IMR-90 (cell line): ENCODE data around the gene TRPV3. TPM values are rescaled to one million over a fixed set of nuclear protein-coding genes. Genes with fewer than 3 reads are reported as not detected.

Source experiments
- ATAC-seq: fragments of 200-7000 bp; cut with Tn5 transposase; 2 replicates; pipeline ENCODE4 v1.9.1; 2020; ENCODE audit warnings: low read depth, mild to moderate bottlenecking, moderate library complexity
- BruUV-seq: library from RNA; stranded (reverse); fragments of 400-500 nt; replicated peaks from 2 replicates; lab custom pipeline; 2021; lab: Mats Ljungman, UMichigan
- CTCF ChIA-PET: fragments of 300-600 bp; formaldehyde crosslinking; extraction: SDS; loops from one replicate; lab custom pipeline; 2021; ENCODE audit warnings: antibody characterized with exemption; lab: Yijun Ruan, JAX
- POLR2A ChIA-PET: fragments of 300-600 bp; sonication (Branson Sonifier 250); formaldehyde crosslinking; loops from one replicate; lab custom pipeline; 2022; ENCODE audit warnings: antibody characterized with exemption; ENCODE audit not compliant: unreplicated experiment; lab: Charles Lee
- DNase-seq: peaks from one replicate; pipeline ENCODE4 v3.0.0; 2013
- H2AFZ ChIP-seq: replicated peaks from 2 replicates; pipeline ENCODE3; 2013; ENCODE audit warnings: low read length, mild to moderate bottlenecking; ENCODE audit not compliant: poor library complexity
- H2AK5ac ChIP-seq: 2 replicates; pipeline ENCODE4 v1.6.1; 2013; ENCODE audit warnings: low read depth, low read length, inconsistent platforms
- H2AK9ac ChIP-seq: replicated peaks from 2 replicates; pipeline ENCODE3; 2013; ENCODE audit warnings: mild to moderate bottlenecking, low read depth, low read length, moderate library complexity; ENCODE audit not compliant: poor library complexity
- H2BK120ac ChIP-seq: 2 replicates; pipeline ENCODE4 v1.6.1; 2013; ENCODE audit warnings: low read depth, low read length, inconsistent platforms
- H2BK15ac ChIP-seq: 3 replicates; pipeline ENCODE4 v1.6.1; 2013; ENCODE audit warnings: low read depth, low read length, inconsistent platforms
- H2BK20ac ChIP-seq: 2 replicates; pipeline ENCODE4 v1.6.1; 2013; ENCODE audit warnings: low read depth, mild to moderate bottlenecking, inconsistent platforms, low read length, moderate library complexity
- H2BK5ac ChIP-seq: 2 replicates; pipeline ENCODE4 v1.6.1; 2013; ENCODE audit warnings: mild to moderate bottlenecking, low read depth, low read length, inconsistent platforms; ENCODE audit not compliant: poor library complexity, severe bottlenecking
- H3K14ac ChIP-seq: replicated peaks from 2 replicates; pipeline ENCODE4 v1.6.1; 2013; ENCODE audit warnings: low read depth, low read length, inconsistent platforms
- H3K18ac ChIP-seq: 2 replicates; pipeline ENCODE4 v1.6.1; 2013; ENCODE audit warnings: low read depth, low read length, control low read depth
- H3K23ac ChIP-seq: 2 replicates; pipeline ENCODE4 v1.6.1; 2013; ENCODE audit warnings: low read depth, low read length, inconsistent platforms
- H3K27ac ChIP-seq: 2 replicates; pipeline ENCODE4 v1.5.1; 2013; ENCODE audit warnings: mild to moderate bottlenecking, control low read depth, low read length; ENCODE audit not compliant: insufficient read depth
- H3K27me3 ChIP-seq: 2 replicates; pipeline ENCODE4 v1.6.1; 2013; ENCODE audit warnings: low read length; ENCODE audit not compliant: control insufficient read depth, insufficient read depth
- H3K36me3 ChIP-seq: 2 replicates; pipeline ENCODE4 v1.6.1; 2013; ENCODE audit warnings: low read length, mixed read lengths; ENCODE audit not compliant: control insufficient read depth, insufficient read depth
- H3K4ac ChIP-seq: 2 replicates; pipeline ENCODE4 v1.6.1; 2013; ENCODE audit warnings: low read depth, low read length, inconsistent platforms
- H3K4me1 ChIP-seq: 2 replicates; pipeline ENCODE4 v1.6.1; 2013; ENCODE audit warnings: low read length, mixed read lengths; ENCODE audit not compliant: control insufficient read depth, insufficient read depth
- H3K4me2 ChIP-seq: 2 replicates; pipeline ENCODE4 v1.6.1; 2013; ENCODE audit warnings: low read depth, mild to moderate bottlenecking, control low read depth, low read length, moderate library complexity
- H3K4me3 ChIP-seq: 2 replicates; pipeline ENCODE4 v1.5.1; 2013; ENCODE audit warnings: low read depth, mild to moderate bottlenecking, control low read depth, low read length, moderate library complexity; ENCODE audit not compliant: insufficient read depth
- H3K56ac ChIP-seq: 2 replicates; pipeline ENCODE4 v1.6.1; 2013; ENCODE audit warnings: low read length, inconsistent platforms; ENCODE audit not compliant: insufficient read depth; ENCODE audit errors: extremely low read depth
- H3K79me1 ChIP-seq, 2 experiments: 2 replicates each; pipeline ENCODE4 v1.6.1; 2013; ENCODE audit warnings: low read length in 2 of 2, inconsistent platforms in 1 of 2, low read depth in 1 of 2
- H3K9ac ChIP-seq: 2 replicates; pipeline ENCODE4 v1.6.1; 2013; ENCODE audit warnings: low read depth, low read length, control low read depth
- H3K9me1 ChIP-seq: 2 replicates; pipeline ENCODE4 v1.6.1; 2013; ENCODE audit warnings: low read length, inconsistent platforms; ENCODE audit not compliant: insufficient read depth
- H3K9me3 ChIP-seq: 2 replicates; pipeline ENCODE4 v1.6.1; 2013; ENCODE audit warnings: low read length; ENCODE audit not compliant: control insufficient read depth, insufficient read depth
- H4K20me1 ChIP-seq: 2 replicates; pipeline ENCODE4 v1.6.1; 2013; ENCODE audit warnings: low read length, inconsistent platforms; ENCODE audit not compliant: insufficient read depth
- H4K5ac ChIP-seq: 2 replicates; pipeline ENCODE4 v1.6.1; 2013; ENCODE audit warnings: mild to moderate bottlenecking, low read depth, low read length, control low read depth
- H4K8ac ChIP-seq, 2 experiments: 2 replicates each; pipeline ENCODE4 v1.6.1; 2013; ENCODE audit warnings: low read depth in 2 of 2, low read length in 2 of 2, control low read depth in 1 of 2, inconsistent platforms in 1 of 2
- H4K91ac ChIP-seq: 2 replicates; pipeline ENCODE4 v1.6.1; 2013; ENCODE audit warnings: low read depth, low read length, inconsistent platforms; ENCODE audit not compliant: insufficient read depth
- MAFK ChIP-seq: IDR thresholded peaks from 2 replicates; pipeline ENCODE4 v1.6.1; 2012; ENCODE audit warnings: low read depth, low read length, improper control_type of control experiment
- MAZ ChIP-seq: IDR thresholded peaks from 2 replicates; pipeline ENCODE4 v1.6.1; 2012; ENCODE audit warnings: low read depth, mild to moderate bottlenecking, low read length, improper control_type of control experiment, moderate library complexity, borderline replicate concordance
- WGBS, 2 experiments: methylation state at CpG; one replicate each; pipeline versions ENCODE4 v1.1.5 to v1.1.7; 2013; ENCODE audit warnings: missing lambda C conversion rate in 2 of 2; ENCODE audit not compliant: insufficient read length in 1 of 2; ENCODE audit errors: extremely low coverage in 2 of 2; 5-methylcytosine and 5-hydroxymethylcytosine counted together
- dilution Hi-C: fragments of 300-500 bp; cut with HindIII; formaldehyde crosslinking; loops from one replicate; pipeline ENCODE4 v1.14.3; 2018; ENCODE audit warnings: low sequenced_read_pairs; ENCODE audit not compliant: unreplicated experiment
- in situ Hi-C: fragments of 300-500 bp; cut with MboI; formaldehyde crosslinking; loops from 3 replicates; pipeline ENCODE4 v1.14.3; 2019; ENCODE audit warnings: low sequenced_read_pairs, inconsistent platforms, mixed read lengths
- intact Hi-C: fragments of 100-400 bp; cut with micrococcal nuclease; formaldehyde crosslinking; loops from 2 replicates; pipeline ENCODE4 v1.10.0; 2022
- polyA plus RNA-seq, 3 experiments: library from polyadenylated mRNA; depleted of rRNA; stranded (reverse); fragments of >200 nt; gene quantifications; 2 replicates each; pipeline ENCODE4 v1.2.3, GENCODE V29; 2012; ENCODE audit warnings: low replicate concordance in 1 of 3
- total RNA-seq: library from RNA; depleted of rRNA; stranded (reverse); fragments of >200 nt; gene quantifications from 2 replicates; pipeline ENCODE4 v1.2.3, GENCODE V29; 2012

The TRPV3 gene
- total and polyA plus RNA-seq, 2 of the 4 experiments (the other 2 are of a cell fraction), result 0.18 to 0.26 TPM

DNA sequence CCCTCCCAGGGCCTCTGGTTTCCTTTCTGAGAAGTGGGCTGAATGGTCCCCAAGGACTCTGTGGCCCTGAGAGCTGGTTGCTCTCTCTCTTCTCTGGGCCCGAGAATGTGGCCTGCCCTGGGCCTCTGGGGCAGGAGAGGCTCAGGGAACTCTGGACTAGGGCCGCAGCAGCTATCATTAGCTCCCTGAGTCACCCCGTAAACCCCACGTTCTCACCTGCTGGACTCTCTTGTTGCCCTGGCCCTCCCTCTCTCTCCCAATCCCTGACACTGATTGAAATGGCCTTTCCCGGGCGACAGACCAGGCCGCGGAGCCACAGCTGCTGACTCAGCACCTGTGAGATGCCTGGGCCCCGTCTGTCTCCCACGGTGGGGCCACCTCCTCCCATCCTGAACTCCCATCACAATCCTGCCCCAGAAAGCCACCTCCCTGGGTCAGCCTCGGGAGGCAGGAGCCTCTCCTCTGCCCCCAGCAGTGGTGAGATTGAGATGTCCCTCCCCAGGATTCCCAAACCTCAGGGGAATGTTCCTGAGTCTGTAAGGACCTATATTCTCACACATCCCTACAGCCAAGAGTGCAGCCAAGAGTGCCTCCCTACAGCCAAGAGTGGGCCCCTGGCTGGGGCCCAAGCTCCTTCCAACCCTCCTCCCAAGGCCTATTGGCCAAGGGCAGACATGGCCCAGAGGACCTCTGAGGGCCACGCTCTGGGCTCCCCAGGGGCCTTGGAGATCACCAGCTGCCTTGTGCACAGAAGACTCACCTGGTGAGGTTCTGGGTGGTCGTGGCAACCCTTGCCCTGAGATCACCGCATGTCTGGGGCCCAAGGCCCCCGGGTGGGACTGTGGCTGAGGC, 470 bp downstream of the TRPV3 start:
- BruUV-seq, result no TSS peak
- Histone ChIP-seq H4K8ac (no peak overlapping the region), H3K4ac (no peak overlapping the region), H3K27ac (no peak overlapping the region), H2BK15ac (no peak overlapping the region), H3K9ac (no peak overlapping the region), H4K20me1 (no peaks in the 10 kb centered on the region), H3K9me3 (no peaks in the 10 kb centered on the region), H3K23ac (no peak overlapping the region), H4K91ac (no peak overlapping the region), H2AK5ac (no peak overlapping the region), H2BK120ac (no peak overlapping the region), H2BK20ac (no peak overlapping the region), H4K5ac (no peak overlapping the region), H3K9me1 (peaks cover 5% of the 10 kb centered on the region; the same call in 1 of the 2 replicates), H3K36me3 (no peaks in the 10 kb centered on the region), H3K4me2 (no peak overlapping the region), H3K27me3 (peaks cover 2% of the 10 kb centered on the region; the same call in 1 of the 2 replicates), H2BK5ac (no peak overlapping the region), H3K14ac (no peak overlapping the region), H3K4me3 (no peak overlapping the region), H3K4me1 (peaks cover 7% of the 10 kb centered on the region), H3K79me1 (no peaks in the 10 kb centered on the region), H3K18ac (no peak overlapping the region), H2AFZ (no peak overlapping the region), H2AK9ac (peak overlapping the region; percentile 19), H3K56ac (no peak overlapping the region)
- in situ Hi-C loops (no loop called here), intact Hi-C loops (no loop called here), dilution Hi-C loops (no loop called here)
- no CpG with 5 or more reads among the region's 15 CpGs for WGBS, 2 experiments
- ChIA-PET CTCF (no interaction called here), POLR2A (no interaction called here)
- no peak for ATAC-seq
- no peak for DNase-seq
- TF ChIP-seq MAFK, result peak; percentile 90
- no peak for TF ChIP-seq MAZ
